A549 treated with CpdA at 1 μM for 4 hours (cell line): ENCODE results near the gene SLC13A3. TPM values are rescaled to one million over a fixed set of nuclear protein-coding genes. Genes with fewer than 3 reads are reported as not detected.

Experiments used
- total RNA-seq: library from RNA; stranded (reverse); fragments of 200-300 nt; extraction: Qiagen RNA extraction; gene quantifications from 5 replicates; pipeline ENCODE4 v1.2.3, GENCODE V29; 2022; ENCODE audit warnings: low read depth

Gene SLC13A3, protein sequence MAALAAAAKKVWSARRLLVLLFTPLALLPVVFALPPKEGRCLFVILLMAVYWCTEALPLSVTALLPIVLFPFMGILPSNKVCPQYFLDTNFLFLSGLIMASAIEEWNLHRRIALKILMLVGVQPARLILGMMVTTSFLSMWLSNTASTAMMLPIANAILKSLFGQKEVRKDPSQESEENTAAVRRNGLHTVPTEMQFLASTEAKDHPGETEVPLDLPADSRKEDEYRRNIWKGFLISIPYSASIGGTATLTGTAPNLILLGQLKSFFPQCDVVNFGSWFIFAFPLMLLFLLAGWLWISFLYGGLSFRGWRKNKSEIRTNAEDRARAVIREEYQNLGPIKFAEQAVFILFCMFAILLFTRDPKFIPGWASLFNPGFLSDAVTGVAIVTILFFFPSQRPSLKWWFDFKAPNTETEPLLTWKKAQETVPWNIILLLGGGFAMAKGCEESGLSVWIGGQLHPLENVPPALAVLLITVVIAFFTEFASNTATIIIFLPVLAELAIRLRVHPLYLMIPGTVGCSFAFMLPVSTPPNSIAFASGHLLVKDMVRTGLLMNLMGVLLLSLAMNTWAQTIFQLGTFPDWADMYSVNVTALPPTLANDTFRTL
- 0.05 to 0.09 TPM in 2 of 5 replicates, not detected in the others for total RNA-seq

GRCh38 chr20:46651091-46651962 lies at the start of gene SLC13A3:
Gene SLC13A3 (minus strand): TSS chr20:46651459. CDS start chr20:46651421, 38 bp downstream.

DNA sequence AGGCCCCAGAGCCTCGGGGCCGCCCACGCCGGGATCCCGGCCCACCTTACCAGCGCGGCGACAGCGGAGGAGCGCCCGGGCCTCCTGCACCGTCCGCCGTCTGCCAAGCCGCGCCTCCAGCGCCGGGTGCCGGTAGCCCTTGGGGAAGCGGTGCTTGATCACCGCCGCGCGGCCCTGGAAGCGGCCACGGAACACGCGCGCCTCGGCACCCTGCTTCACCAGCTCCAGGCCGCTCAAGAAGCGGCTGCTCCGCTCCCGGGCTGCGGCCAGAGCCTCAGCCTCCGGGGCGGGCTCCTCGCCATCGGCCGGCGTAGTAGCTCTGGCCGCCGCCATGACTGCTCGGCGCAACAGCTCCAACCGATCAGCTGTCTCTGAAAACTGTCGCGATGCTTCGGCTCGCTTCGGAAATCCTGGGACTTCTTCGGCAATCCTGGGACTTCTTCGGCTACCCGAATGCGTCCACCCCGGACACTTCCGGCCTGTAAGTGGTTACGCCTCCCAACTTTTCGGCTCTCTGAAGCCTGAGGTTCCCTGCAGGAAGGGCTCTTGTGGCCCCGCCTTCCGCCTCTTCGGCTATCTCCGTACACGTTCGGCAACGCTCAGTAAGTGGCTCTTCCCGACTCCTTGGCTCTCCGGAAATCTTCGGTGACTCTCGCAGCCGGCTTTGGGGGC lies 38.0 kb upstream of the SLC13A3 start, which contains the start of gene TP53RK:
Gene TP53RK, minus strand, starts transcription at position 363 of the 672 bp plus-strand sequence. Its CDS starts 30 bp downstream, at position 333.

DNA sequence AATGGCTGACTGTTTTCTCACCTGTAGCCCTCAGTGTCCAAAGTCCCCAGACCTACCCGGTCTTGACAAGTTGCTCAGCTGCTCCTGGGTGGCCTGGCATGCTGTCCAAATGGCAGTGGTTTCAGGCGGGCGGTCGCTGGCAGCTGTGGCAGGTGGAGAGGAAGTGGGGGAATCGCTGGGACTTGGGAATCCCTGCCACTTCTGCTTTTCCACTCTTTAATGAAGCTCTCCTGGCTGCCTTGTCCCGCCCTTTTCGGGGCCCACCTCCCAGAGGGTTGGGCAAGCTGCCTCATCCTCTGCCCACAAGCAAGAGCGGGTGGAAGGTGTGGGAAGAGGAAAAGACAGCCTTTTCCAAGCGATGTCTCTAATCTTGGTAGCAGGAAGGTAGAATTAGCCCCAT lies 100.8 kb downstream of the SLC13A3 start, which contains the start of gene OCSTAMP:
Gene OCSTAMP, minus strand, starts transcription at position 194 of the 400 bp plus-strand sequence. Its CDS starts 94 bp downstream, at position 100.

DNA sequence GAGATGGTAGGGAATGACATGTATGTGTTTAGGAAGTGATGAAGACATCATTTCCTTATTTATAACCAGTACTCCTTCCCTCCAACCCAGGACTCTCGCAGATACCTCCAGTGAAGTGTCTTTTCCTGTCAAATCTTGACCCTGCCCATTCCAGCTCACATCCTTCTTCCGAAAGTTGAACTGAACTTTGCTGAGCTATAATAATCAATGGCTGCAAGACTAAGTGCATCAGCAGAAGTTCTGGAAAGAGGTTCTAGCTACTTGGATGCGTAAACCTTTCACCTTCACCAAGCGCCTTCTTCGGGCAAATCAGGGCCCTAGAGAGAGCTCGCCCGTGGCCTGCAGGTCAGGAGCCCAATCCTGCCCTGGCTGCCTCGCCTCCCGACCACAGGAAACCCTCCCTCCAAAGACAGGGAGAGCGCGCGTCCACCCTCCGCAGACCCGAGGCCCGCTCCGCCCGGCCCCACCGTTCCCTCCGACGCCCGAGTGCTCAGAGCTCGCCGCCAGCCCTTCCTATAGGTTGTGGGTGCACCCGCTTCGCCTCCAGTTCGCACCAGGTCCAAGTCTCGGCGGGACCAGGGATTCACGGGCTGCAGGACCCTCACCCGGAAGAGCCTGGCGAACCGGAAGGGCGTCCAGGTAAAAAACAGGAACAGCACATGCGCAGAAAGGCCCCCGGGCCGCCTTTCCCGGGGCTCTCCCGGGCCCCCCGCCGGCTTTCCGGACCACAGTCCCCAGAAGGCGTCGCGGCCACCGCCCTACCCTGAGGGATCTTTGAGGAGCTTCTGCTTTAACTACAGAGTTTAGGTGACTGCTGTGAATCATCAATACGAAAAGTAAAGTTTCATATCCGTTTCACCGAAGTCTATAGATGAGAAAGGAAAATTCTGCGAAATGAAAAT lies 138.1 kb downstream of the SLC13A3 start, which contains the start of gene ZNF334:
Gene ZNF334, minus strand, starts transcription at position 617 of the 902 bp plus-strand sequence. CDS start 1,457 bp downstream, outside the sequence.

Other genes starting within 250 kb of the SLC13A3 start
- 17.4 to 22.1 TPM (median 20.5 TPM) in 5 replicates for gene ELMO2, start 244.8 kb downstream of the SLC13A3 start, total RNA-seq
- not detected in 5 replicates for gene ZNF334, start 137.9 kb downstream of the SLC13A3 start, total RNA-seq
- gene OCSTAMP, start 100.8 kb downstream of the SLC13A3 start, total RNA-seq: not detected in 5 replicates
- 11.3 to 13.7 TPM (median 13.2 TPM) in 5 replicates for gene TP53RK, start 38.0 kb upstream of the SLC13A3 start, total RNA-seq
- not detected in 5 replicates for gene SLC2A10, start 58.2 kb upstream of the SLC13A3 start, total RNA-seq
- gene EYA2, start 243.4 kb upstream of the SLC13A3 start, total RNA-seq: 2.6 to 4.0 TPM (median 3.2 TPM) in 5 replicates